ENCODE measurements around the gene POFUT1. TPM values are rescaled to one million over a fixed set of nuclear protein-coding genes. Genes with fewer than 3 reads are reported as not detected.

Gene POFUT1
- total RNA-seq, 1 donor: 50.1 TPM

GRCh38 chr20:32231245-32231644 is 23.6 kb downstream of the POFUT1 start:
- TF ChIP-seq, protein P1, sequence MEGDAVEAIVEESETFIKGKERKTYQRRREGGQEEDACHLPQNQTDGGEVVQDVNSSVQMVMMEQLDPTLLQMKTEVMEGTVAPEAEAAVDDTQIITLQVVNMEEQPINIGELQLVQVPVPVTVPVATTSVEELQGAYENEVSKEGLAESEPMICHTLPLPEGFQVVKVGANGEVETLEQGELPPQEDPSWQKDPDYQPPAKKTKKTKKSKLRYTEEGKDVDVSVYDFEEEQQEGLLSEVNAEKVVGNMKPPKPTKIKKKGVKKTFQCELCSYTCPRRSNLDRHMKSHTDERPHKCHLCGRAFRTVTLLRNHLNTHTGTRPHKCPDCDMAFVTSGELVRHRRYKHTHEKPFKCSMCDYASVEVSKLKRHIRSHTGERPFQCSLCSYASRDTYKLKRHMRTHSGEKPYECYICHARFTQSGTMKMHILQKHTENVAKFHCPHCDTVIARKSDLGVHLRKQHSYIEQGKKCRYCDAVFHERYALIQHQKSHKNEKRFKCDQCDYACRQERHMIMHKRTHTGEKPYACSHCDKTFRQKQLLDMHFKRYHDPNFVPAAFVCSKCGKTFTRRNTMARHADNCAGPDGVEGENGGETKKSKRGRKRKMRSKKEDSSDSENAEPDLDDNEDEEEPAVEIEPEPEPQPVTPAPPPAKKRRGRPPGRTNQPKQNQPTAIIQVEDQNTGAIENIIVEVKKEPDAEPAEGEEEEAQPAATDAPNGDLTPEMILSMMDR (IDR thresholded peaks at IDR 0.05; ENCODE audit: insufficient read depth, low read depth, low read length): no peak
- no peak for DNase-seq (ENCODE audit: low read depth)
- H3K4me3 ChIP-seq (ENCODE audit: low read depth, low read length): no peak overlapping the region

GRCh38 chr20:32231847-32232246 is 24.2 kb downstream of the POFUT1 start:
- no peak overlapping the region for H3K4me3 ChIP-seq (ENCODE audit: low read depth, low read length)
- peak; percentile 48 for DNase-seq (ENCODE audit: low read depth)
- TF ChIP-seq, protein P1 (IDR thresholded peaks at IDR 0.05; ENCODE audit: insufficient read depth, low read depth, low read length): no peak

- TF ChIP-seq, protein P1 (IDR thresholded peaks at IDR 0.05; ENCODE audit: insufficient read depth, low read depth, low read length): no peak
- no peak for DNase-seq (ENCODE audit: low read depth)
- no peak overlapping the region for H3K4me3 ChIP-seq (ENCODE audit: low read depth, low read length)
Observed at GRCh38 chr20:32232326-32232886, 24.7 kb downstream of the POFUT1 start.

DNA sequence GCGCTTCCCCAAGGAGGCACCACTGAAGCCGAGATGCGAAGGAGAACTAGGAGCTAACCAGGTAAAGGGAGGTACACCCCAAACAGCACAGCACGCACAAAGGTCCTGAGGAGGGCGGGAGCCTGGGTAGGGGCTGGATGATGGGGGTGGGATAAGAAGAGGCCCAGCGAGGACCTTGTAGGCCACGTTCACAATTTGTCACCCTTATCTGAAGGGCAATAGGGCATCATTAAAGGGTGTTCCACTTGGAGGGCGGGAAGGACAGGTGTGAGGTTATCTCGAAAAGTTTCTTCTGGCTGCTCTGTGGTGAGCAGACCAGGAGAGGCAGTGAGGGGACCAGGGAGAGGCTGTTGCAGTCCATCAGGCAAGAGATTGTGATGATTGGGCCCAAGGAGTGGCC is 25.6 kb downstream of the POFUT1 start:
- TF ChIP-seq, protein P1 (IDR thresholded peaks at IDR 0.05; ENCODE audit: insufficient read depth, low read depth, low read length): no peak
- no peak overlapping the region for H3K4me3 ChIP-seq (ENCODE audit: low read depth, low read length)
- no peak for DNase-seq (ENCODE audit: low read depth)

- no peak overlapping the region for H3K4me3 ChIP-seq (ENCODE audit: low read depth, low read length)
- TF ChIP-seq, protein P1 (IDR thresholded peaks at IDR 0.05; ENCODE audit: insufficient read depth, low read depth, low read length): no peak
- DNase-seq (ENCODE audit: low read depth): no peak
Observed at GRCh38 chr20:32234135-32234808, 26.6 kb downstream of the POFUT1 start.

GRCh38 chr20:32235331-32236047 is 27.8 kb downstream of the POFUT1 start:
- no peak for DNase-seq (ENCODE audit: low read depth)
- TF ChIP-seq, protein P1 (IDR thresholded peaks at IDR 0.05; ENCODE audit: insufficient read depth, low read depth, low read length): no peak
- H3K4me3 ChIP-seq (ENCODE audit: low read depth, low read length): no peak overlapping the region

Measured in fibroblast of villous mesenchyme (primary cell).